K562 (cell line): ENCODE measurements around the gene STIL. TPM values are rescaled to one million over a fixed set of nuclear protein-coding genes. Genes with fewer than 3 reads are reported as not detected.
A peak's percentile ranks its signal among the peaks of the same experiment; 100 is the strongest.

Source experiments
- BRCA1 ChIP-seq, 2 experiments: fragments of 450-650 bp in 1 of 2; sonication (generic) in 1 of 2; formaldehyde crosslinking in 1 of 2; IDR thresholded peaks; 2 replicates each; pipeline versions ENCODE4 v1.5.0 to v1.6.1; 2017 to 2020; ENCODE audit warnings: mild to moderate bottlenecking in 1 of 2, missing genetic modification reagents in 1 of 2
- ERF ChIP-seq: fragments of 450-650 bp; formaldehyde crosslinking; IDR thresholded peaks from 2 replicates; pipeline ENCODE4 v1.4.0; 2020; ENCODE audit warnings: mild to moderate bottlenecking, mixed read lengths
- HCFC1 ChIP-seq: IDR thresholded peaks from 2 replicates; pipeline ENCODE4 v1.6.1; 2012; ENCODE audit warnings: low read depth, low read length, improper control_type of control experiment
- HSF4 ChIP-seq: fragments of 250-450 bp; sonication (Bioruptor Pico); IDR thresholded peaks from 2 replicates; pipeline ENCODE4 v2.1.2; 2022; ENCODE audit warnings: mild to moderate bottlenecking, moderate library complexity, borderline replicate concordance
- MTA1 ChIP-seq: fragments of 450-650 bp; IDR thresholded peaks from 2 replicates; pipeline ENCODE4 v1.6.1; 2017; ENCODE audit warnings: borderline replicate concordance
- NELFE ChIP-seq: IDR thresholded peaks from 2 replicates; pipeline ENCODE4 v1.6.1; 2011; ENCODE audit warnings: mild to moderate bottlenecking; ENCODE audit not compliant: insufficient read depth, insufficient read length
- NONO ChIP-seq, 2 experiments: fragments of 200-400 bp in 1 of 2; fragments of 450-650 bp in 1 of 2; formaldehyde crosslinking in 1 of 2; IDR thresholded peaks; 2 replicates each; pipeline ENCODE4 v1.6.1; 2017; ENCODE audit warnings: low read depth in 2 of 2, mild to moderate bottlenecking in 2 of 2, moderate library complexity in 2 of 2, low read length in 1 of 2
- PCBP2 ChIP-seq: fragments of 200-400 bp; formaldehyde crosslinking; IDR thresholded peaks from 2 replicates; pipeline ENCODE4 v1.6.1; 2018; ENCODE audit warnings: low read length, low read depth, mild to moderate bottlenecking, moderate library complexity; ENCODE audit not compliant: poor library complexity, severe bottlenecking
- PURB ChIP-seq: sonication (generic); formaldehyde crosslinking; IDR thresholded peaks from 2 replicates; pipeline ENCODE4 v1.9.0; 2021; ENCODE audit warnings: low read depth, mild to moderate bottlenecking, missing genetic modification reagents
- SUPT5H ChIP-seq: fragments of 450-650 bp; IDR thresholded peaks from 2 replicates; pipeline ENCODE4 v1.6.1; 2016
- ZFX ChIP-seq: sonication (generic); formaldehyde crosslinking; IDR thresholded peaks from 2 replicates; pipeline ENCODE4 v1.8.0; 2022; ENCODE audit warnings: mild to moderate bottlenecking, missing genetic modification reagents, moderate library complexity
- ZNF41 ChIP-seq: fragments of 250-450 bp; sonication (Bioruptor Pico); conservative IDR thresholded peaks from 2 replicates; pipeline ENCODE4 v1.4.0; 2020; ENCODE audit warnings: mild to moderate bottlenecking
- polyA plus RNA-seq, 8 experiments: library from polyadenylated mRNA; depleted of rRNA in 4 of 8; stranded (reverse) in 5 of 8; unstranded in 3 of 8; fragments of >200 nt; fragmentation: Nextera tagmentation in 2 of 8; fragmentation: Illumina TruSeq in 1 of 8; extraction: Ambion mirVana in 2 of 8; extraction: Trizol in 1 of 8; gene quantifications; 2 replicates each; pipeline versions ENCODE4 v1.2.1 to v1.2.3, GENCODE V29; 2011 to 2014; ENCODE audit warnings: inconsistent platforms in 1 of 8, missing spikeins in 1 of 8
- total RNA-seq, 7 experiments: library from RNA; depleted of rRNA in 6 of 7; stranded (reverse); fragments of >200 nt in 6 of 7; fragmentation: Illumina TruSeq in 2 of 7; extraction: Trizol in 2 of 7; gene quantifications; 2 replicates each; pipeline versions ENCODE4 v1.2.1 to v1.2.3, GENCODE V29; 2011 to 2021; ENCODE audit warnings: low replicate concordance in 1 of 7
- TF ChIP-seq, protein P1 (sequence below): sonication (generic); formaldehyde crosslinking; IDR thresholded peaks from 2 replicates; pipeline ENCODE4 v1.8.0; 2022; ENCODE audit warnings: missing genetic modification reagents, mild to moderate bottlenecking, borderline replicate concordance
- TF ChIP-seq, protein P2 (sequence below): IDR thresholded peaks from 2 replicates; pipeline ENCODE4 v1.6.1; 2012; ENCODE audit warnings: low read depth, low read length, improper control_type of control experiment, borderline replicate concordance
- TF ChIP-seq, protein P3 (sequence below): fragments of 250-450 bp; sonication (Bioruptor Pico); IDR thresholded peaks from 2 replicates; pipeline ENCODE4 v1.5.0; 2021
- TF ChIP-seq, protein P4 (sequence below): IDR thresholded peaks from 2 replicates; pipeline ENCODE4 v1.6.1; 2011; ENCODE audit not compliant: insufficient read length; ENCODE audit errors: extremely low read depth
- TF ChIP-seq, protein P5 (sequence below): sonication (generic); formaldehyde crosslinking; IDR thresholded peaks from 2 replicates; pipeline ENCODE4 v1.8.1; 2023; ENCODE audit warnings: missing genetic modification reagents, mild to moderate bottlenecking, borderline replicate concordance

The STIL gene
- total and polyA plus RNA-seq, 9 of the 15 experiments (the other 6 are each of a cell fraction or from before 2014, with no cell fraction given) = 10.5 to 77.4 (median 39.6) TPM

DNA sequence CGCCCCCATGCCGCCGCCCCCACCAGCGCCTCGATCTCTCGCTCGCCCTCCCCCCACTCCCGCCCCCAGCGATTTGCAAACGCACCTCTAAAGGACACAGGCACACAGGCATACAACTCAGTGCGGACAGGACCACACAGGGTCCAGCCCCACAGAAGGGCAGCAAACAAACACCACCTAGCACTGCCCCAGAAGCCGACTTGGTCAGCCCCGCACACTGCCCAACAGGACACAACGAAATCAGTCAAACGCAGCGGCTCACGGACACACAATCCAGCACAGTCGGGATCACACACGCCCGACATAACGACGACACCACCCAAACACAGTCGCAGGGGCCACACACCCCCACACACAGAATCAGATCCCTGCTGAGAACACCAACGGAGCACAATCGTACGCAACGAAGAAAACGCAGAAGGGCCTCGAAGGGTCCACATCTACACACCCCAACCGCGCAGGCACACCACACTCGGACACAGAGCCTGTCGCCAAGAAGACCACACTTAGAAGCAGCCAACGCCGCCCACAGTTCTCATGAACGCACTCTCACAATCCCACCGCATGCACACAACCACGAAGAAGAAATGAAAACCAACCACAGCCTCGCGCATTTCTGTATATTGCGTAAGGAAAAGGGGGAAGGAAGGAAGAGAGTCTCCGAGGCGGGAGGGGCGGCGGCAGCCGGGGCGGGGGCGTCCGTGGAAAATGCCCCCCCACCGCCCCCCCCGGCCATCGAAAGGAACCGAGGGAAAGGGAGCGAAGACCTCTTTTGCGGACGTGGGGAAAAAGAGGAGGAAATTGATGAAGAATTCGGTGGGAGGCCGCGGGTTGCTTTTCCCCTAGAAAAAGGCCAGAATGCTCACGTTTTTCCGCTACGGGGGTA, 82.4 kb downstream of the STIL start (continued):
- no peak for TF ChIP-seq PURB (CRISPR knock-in tag)
- TF ChIP-seq ERF (CRISPR knock-in tag) = no peak
- TF ChIP-seq SUPT5H = peak; percentile 94
- TF ChIP-seq MTA1 = peak; percentile 87
- TF ChIP-seq PCBP2 = no peak
- TF ChIP-seq, protein P1, sequence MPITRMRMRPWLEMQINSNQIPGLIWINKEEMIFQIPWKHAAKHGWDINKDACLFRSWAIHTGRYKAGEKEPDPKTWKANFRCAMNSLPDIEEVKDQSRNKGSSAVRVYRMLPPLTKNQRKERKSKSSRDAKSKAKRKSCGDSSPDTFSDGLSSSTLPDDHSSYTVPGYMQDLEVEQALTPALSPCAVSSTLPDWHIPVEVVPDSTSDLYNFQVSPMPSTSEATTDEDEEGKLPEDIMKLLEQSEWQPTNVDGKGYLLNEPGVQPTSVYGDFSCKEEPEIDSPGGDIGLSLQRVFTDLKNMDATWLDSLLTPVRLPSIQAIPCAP (CRISPR knock-in tag) = no peak
- peak; percentile 70 for TF ChIP-seq ZFX (CRISPR knock-in tag)
- TF ChIP-seq, protein P2, sequence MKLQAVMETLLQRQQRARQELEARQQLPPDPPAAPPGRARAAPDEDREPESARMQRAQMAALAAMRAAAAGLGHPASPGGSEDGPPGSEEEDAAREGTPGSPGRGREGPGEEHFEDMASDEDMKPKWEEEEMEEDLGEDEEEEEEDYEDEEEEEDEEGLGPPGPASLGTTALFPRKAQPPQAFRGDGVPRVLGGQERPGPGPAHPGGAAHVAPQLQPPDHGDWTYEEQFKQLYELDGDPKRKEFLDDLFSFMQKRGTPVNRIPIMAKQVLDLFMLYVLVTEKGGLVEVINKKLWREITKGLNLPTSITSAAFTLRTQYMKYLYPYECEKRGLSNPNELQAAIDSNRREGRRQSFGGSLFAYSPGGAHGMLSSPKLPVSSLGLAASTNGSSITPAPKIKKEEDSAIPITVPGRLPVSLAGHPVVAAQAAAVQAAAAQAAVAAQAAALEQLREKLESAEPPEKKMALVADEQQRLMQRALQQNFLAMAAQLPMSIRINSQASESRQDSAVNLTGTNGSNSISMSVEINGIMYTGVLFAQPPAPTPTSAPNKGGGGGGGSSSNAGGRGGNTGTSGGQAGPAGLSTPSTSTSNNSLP = no peak
- no peak for TF ChIP-seq NONO (IDR thresholded peaks at IDR 0.05; ENCODE audit: low read depth in 2 of 2, low read length in 1 of 2)
- TF ChIP-seq, protein P3, sequence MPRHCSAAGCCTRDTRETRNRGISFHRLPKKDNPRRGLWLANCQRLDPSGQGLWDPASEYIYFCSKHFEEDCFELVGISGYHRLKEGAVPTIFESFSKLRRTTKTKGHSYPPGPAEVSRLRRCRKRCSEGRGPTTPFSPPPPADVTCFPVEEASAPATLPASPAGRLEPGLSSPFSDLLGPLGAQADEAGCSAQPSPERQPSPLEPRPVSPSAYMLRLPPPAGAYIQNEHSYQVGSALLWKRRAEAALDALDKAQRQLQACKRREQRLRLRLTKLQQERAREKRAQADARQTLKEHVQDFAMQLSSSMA = peak; percentile 62; the same call in 1 of the 2 replicates
- TF ChIP-seq NELFE = no peak
- TF ChIP-seq, protein P4, sequence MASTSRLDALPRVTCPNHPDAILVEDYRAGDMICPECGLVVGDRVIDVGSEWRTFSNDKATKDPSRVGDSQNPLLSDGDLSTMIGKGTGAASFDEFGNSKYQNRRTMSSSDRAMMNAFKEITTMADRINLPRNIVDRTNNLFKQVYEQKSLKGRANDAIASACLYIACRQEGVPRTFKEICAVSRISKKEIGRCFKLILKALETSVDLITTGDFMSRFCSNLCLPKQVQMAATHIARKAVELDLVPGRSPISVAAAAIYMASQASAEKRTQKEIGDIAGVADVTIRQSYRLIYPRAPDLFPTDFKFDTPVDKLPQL = no peak
- peak; percentile 5; the same call in 1 of the 2 replicates for TF ChIP-seq HCFC1
- TF ChIP-seq HSF4 (CRISPR knock-in tag) = no peak
- TF ChIP-seq BRCA1 (IDR thresholded peaks at IDR 0.05) = no peak
- TF ChIP-seq BRCA1 (CRISPR knock-in tag; IDR thresholded peaks at IDR 0.05) = 0 out of 2 replicates have a peak, but pooled peaks have one; percentile 51
- TF ChIP-seq, protein P5, sequence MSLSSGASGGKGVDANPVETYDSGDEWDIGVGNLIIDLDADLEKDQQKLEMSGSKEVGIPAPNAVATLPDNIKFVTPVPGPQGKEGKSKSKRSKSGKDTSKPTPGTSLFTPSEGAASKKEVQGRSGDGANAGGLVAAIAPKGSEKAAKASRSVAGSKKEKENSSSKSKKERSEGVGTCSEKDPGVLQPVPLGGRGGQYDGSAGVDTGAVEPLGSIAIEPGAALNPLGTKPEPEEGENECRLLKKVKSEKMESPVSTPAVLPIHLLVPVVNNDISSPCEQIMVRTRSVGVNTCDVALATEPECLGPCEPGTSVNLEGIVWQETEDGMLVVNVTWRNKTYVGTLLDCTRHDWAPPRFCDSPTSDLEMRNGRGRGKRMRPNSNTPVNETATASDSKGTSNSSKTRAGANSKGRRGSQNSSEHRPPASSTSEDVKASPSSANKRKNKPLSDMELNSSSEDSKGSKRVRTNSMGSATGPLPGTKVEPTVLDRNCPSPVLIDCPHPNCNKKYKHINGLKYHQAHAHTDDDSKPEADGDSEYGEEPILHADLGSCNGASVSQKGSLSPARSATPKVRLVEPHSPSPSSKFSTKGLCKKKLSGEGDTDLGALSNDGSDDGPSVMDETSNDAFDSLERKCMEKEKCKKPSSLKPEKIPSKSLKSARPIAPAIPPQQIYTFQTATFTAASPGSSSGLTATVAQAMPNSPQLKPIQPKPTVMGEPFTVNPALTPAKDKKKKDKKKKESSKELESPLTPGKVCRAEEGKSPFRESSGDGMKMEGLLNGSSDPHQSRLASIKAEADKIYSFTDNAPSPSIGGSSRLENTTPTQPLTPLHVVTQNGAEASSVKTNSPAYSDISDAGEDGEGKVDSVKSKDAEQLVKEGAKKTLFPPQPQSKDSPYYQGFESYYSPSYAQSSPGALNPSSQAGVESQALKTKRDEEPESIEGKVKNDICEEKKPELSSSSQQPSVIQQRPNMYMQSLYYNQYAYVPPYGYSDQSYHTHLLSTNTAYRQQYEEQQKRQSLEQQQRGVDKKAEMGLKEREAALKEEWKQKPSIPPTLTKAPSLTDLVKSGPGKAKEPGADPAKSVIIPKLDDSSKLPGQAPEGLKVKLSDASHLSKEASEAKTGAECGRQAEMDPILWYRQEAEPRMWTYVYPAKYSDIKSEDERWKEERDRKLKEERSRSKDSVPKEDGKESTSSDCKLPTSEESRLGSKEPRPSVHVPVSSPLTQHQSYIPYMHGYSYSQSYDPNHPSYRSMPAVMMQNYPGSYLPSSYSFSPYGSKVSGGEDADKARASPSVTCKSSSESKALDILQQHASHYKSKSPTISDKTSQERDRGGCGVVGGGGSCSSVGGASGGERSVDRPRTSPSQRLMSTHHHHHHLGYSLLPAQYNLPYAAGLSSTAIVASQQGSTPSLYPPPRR (CRISPR knock-in tag) = peak; percentile 58; the same call in 1 of the 2 replicates
- no peak for TF ChIP-seq ZNF41 (CRISPR knock-in tag)
